H9 (cell line): ENCODE data around the gene SAMD14. TPM values are rescaled to one million over a fixed set of nuclear protein-coding genes. Genes with fewer than 3 reads are reported as not detected.

Experiments used
- DNase-seq: peaks from one replicate; pipeline ENCODE4 v3.0.0-alpha.2; 2017
- H2AFZ ChIP-seq: one replicate; pipeline ENCODE4 v1.6.1; 2013; ENCODE audit warnings: mild to moderate bottlenecking, low read length, control low read depth, moderate library complexity
- H2AK5ac ChIP-seq: 2 replicates; pipeline ENCODE4 v1.6.1; 2013; ENCODE audit warnings: low read length, control low read depth, mixed read lengths; ENCODE audit not compliant: insufficient read length
- H2BK120ac ChIP-seq: one replicate; pipeline ENCODE4 v1.6.1; 2013; ENCODE audit warnings: low read depth, mild to moderate bottlenecking, low read length, control low read depth, inconsistent platforms; ENCODE audit not compliant: poor library complexity, severe bottlenecking
- H2BK12ac ChIP-seq: 2 replicates; pipeline ENCODE4 v1.6.1; 2013; ENCODE audit warnings: low read length, control low read depth, mixed read lengths, low read depth; ENCODE audit not compliant: insufficient read length
- H2BK15ac ChIP-seq: 2 replicates; pipeline ENCODE4 v1.6.1; 2013; ENCODE audit warnings: low read depth, low read length, control low read depth
- H2BK20ac ChIP-seq: one replicate; pipeline ENCODE4 v1.6.1; 2013; ENCODE audit warnings: low read depth, mild to moderate bottlenecking, low read length, control low read depth, inconsistent platforms; ENCODE audit not compliant: poor library complexity, severe bottlenecking
- H2BK5ac ChIP-seq: 2 replicates; pipeline ENCODE4 v1.6.1; 2013; ENCODE audit warnings: low read length, control low read depth, mixed read lengths; ENCODE audit not compliant: insufficient read length
- H3K14ac ChIP-seq: 2 replicates; pipeline ENCODE4 v1.6.1; 2013; ENCODE audit warnings: low read length, control low read depth; ENCODE audit not compliant: insufficient read depth
- H3K18ac ChIP-seq: 2 replicates; pipeline ENCODE4 v1.6.1; 2013; ENCODE audit warnings: low read depth, mild to moderate bottlenecking, mixed read lengths, low read length, control low read depth; ENCODE audit not compliant: insufficient read length
- H3K23ac ChIP-seq: 2 replicates; pipeline ENCODE4 v1.6.1; 2013; ENCODE audit warnings: low read length, control low read depth, mixed read lengths, low read depth; ENCODE audit not compliant: insufficient read length
- H3K23me2 ChIP-seq: 2 replicates; pipeline ENCODE4 v1.6.1; 2013; ENCODE audit warnings: low read depth, mild to moderate bottlenecking, mixed read lengths, low read length, control low read depth; ENCODE audit not compliant: insufficient read length, poor library complexity, severe bottlenecking
- H3K27ac ChIP-seq: 2 replicates; pipeline ENCODE4 v1.5.1; 2013; ENCODE audit warnings: low read length, control low read depth, mixed read lengths, low read depth; ENCODE audit not compliant: insufficient read length
- H3K27me3 ChIP-seq: 2 replicates; pipeline ENCODE4 v1.6.1; 2013; ENCODE audit warnings: low read length, control low read depth, inconsistent platforms; ENCODE audit not compliant: insufficient read depth
- H3K4ac ChIP-seq: 2 replicates; pipeline ENCODE4 v1.6.1; 2013; ENCODE audit warnings: low read depth, mild to moderate bottlenecking, control low read depth, inconsistent platforms, low read length, moderate library complexity
- H3K4me1 ChIP-seq: 2 replicates; pipeline ENCODE4 v1.6.1; 2013; ENCODE audit warnings: low read length, control low read depth, inconsistent platforms; ENCODE audit not compliant: insufficient read depth
- H3K4me2 ChIP-seq: 2 replicates; pipeline ENCODE4 v1.6.1; 2013; ENCODE audit warnings: low read length, control low read depth, mixed read lengths; ENCODE audit not compliant: insufficient read length, insufficient read depth
- H3K56ac ChIP-seq: 2 replicates; pipeline ENCODE4 v1.6.1; 2013; ENCODE audit warnings: low read depth, mild to moderate bottlenecking, mixed read lengths, low read length, control low read depth; ENCODE audit not compliant: insufficient read length
- H3K79me1 ChIP-seq: 2 replicates; pipeline ENCODE4 v1.6.1; 2013; ENCODE audit warnings: low read depth, mild to moderate bottlenecking, moderate library complexity, low read length, control low read depth, inconsistent platforms; ENCODE audit not compliant: insufficient read depth, poor library complexity, severe bottlenecking
- H3K79me2 ChIP-seq: 2 replicates; pipeline ENCODE4 v1.6.1; 2013; ENCODE audit warnings: low read length, control low read depth, inconsistent platforms; ENCODE audit not compliant: insufficient read depth
- H3K9ac ChIP-seq: 2 replicates; pipeline ENCODE4 v1.6.1; 2013; ENCODE audit warnings: low read length, control low read depth, mixed read lengths; ENCODE audit not compliant: insufficient read length; ENCODE audit errors: extremely low read depth
- H3K9me3 ChIP-seq: one replicate; pipeline ENCODE4 v1.6.1; 2013; ENCODE audit warnings: low read depth, low read length, inconsistent platforms; ENCODE audit not compliant: control insufficient read depth
- H3T11ph ChIP-seq: one replicate; pipeline ENCODE4 v1.6.1; 2013; ENCODE audit warnings: mild to moderate bottlenecking, low read length, control low read depth, inconsistent platforms
- H4K20me1 ChIP-seq: one replicate; pipeline ENCODE4 v1.6.1; 2013; ENCODE audit not compliant: control insufficient read depth, insufficient read length, insufficient read depth
- H4K5ac ChIP-seq: 2 replicates; pipeline ENCODE4 v1.6.1; 2013; ENCODE audit warnings: low read depth, mild to moderate bottlenecking, mixed read lengths, low read length, control low read depth; ENCODE audit not compliant: insufficient read length
- H4K8ac ChIP-seq: replicated peaks from 2 replicates; pipeline ENCODE4 v1.6.1; 2013; ENCODE audit warnings: low read length, control low read depth, mixed read lengths, low read depth; ENCODE audit not compliant: insufficient read length
- H4K91ac ChIP-seq: 2 replicates; pipeline ENCODE4 v1.6.1; 2013; ENCODE audit warnings: low read depth, mild to moderate bottlenecking, moderate library complexity, mixed read lengths, low read length, control low read depth; ENCODE audit not compliant: insufficient read length
- H3K27ac Mint-ChIP-seq, 3 experiments: 2 replicates in 2 of 3; 3 replicates in 1 of 3; pipeline ENCODE4 v1.8.0; 2020 to 2021; ENCODE audit warnings: mixed read lengths in 3 of 3, mild to moderate bottlenecking in 1 of 3, moderate library complexity in 1 of 3
- H3K27me3 Mint-ChIP-seq: 2 replicates; pipeline ENCODE4 v1.8.0; 2021; ENCODE audit warnings: low read depth, mild to moderate bottlenecking, moderate library complexity, mixed read lengths
- H3K36me3 Mint-ChIP-seq, 3 experiments: 2 replicates in 2 of 3; 3 replicates in 1 of 3; pipeline ENCODE4 v1.8.0; 2020 to 2021; ENCODE audit warnings: low read depth in 3 of 3, mixed read lengths in 3 of 3; ENCODE audit not compliant: insufficient read depth in 1 of 3
- H3K4me1 Mint-ChIP-seq, 2 experiments: 2 replicates each; pipeline ENCODE4 v1.8.0; 2020; ENCODE audit warnings: mixed read lengths in 2 of 2
- H3K4me3 Mint-ChIP-seq, 2 experiments: 2 replicates in 1 of 2; 3 replicates in 1 of 2; pipeline ENCODE4 v1.8.0; 2020 to 2021; ENCODE audit warnings: mild to moderate bottlenecking in 2 of 2, mixed read lengths in 2 of 2, moderate library complexity in 1 of 2
- H3K9me3 Mint-ChIP-seq, 2 experiments: 2 replicates in 1 of 2; 3 replicates in 1 of 2; pipeline ENCODE4 v1.8.0; 2020; ENCODE audit warnings: mild to moderate bottlenecking in 2 of 2, mixed read lengths in 2 of 2, moderate library complexity in 1 of 2
- CTCF ChIP-seq: fragments of 200-600 bp; sonication (generic); conservative IDR thresholded peaks from 3 replicates; pipeline ENCODE4 v1.8.0; 2021; ENCODE audit warnings: antibody characterized with exemption, mild to moderate bottlenecking
- WGBS: extraction: QIAGEN DNeasy Blood & Tissue Kit; methylation state at CpG from one replicate; pipeline ENCODE4 v1.1.7; 2013; ENCODE audit warnings: missing lambda C conversion rate, low lambda C conversion rate, mixed read lengths; ENCODE audit not compliant: insufficient read length; ENCODE audit errors: extremely low coverage; 5-methylcytosine and 5-hydroxymethylcytosine counted together
- total RNA-seq: library from RNA; stranded (reverse); gene quantifications from 2 replicates; pipeline ENCODE4 v1.2.1, GENCODE V29; 2021

The SAMD14 gene
- total RNA-seq, 1 experiment from 2014 or later: 5.9 TPM

- Histone ChIP-seq H4K5ac (no peak overlapping the region), H2BK15ac (no peak overlapping the region), H3K18ac (no peak overlapping the region), H2BK20ac (no peak overlapping the region), H3K23me2 (no peaks in the 10 kb centered on the region), H4K91ac (no peak overlapping the region), H3K79me1 (no peaks in the 10 kb centered on the region), H3K4me2 (no peak overlapping the region), H2BK12ac (no peak overlapping the region), H3K4me1 (no peaks in the 10 kb centered on the region), H3K4ac (no peak overlapping the region), H3K56ac (no peak overlapping the region), H2AK5ac (no peak overlapping the region), H2BK5ac (no peak overlapping the region), H3K9ac (no peak overlapping the region), H4K20me1 (no peaks in the 10 kb centered on the region), H3T11ph (no peak overlapping the region), H3K27me3 (no peaks in the 10 kb centered on the region), H3K14ac (no peak overlapping the region), H3K23ac (no peak overlapping the region), H3K27ac (no peak overlapping the region), H2BK120ac (no peak overlapping the region), H3K79me2 (no peaks in the 10 kb centered on the region), H4K8ac (no peak overlapping the region), H3K9me3 (no peaks in the 10 kb centered on the region), H2AFZ (no peak overlapping the region)
- TF ChIP-seq CTCF: no peak
- no CpG with 5 or more reads among the region's 4 CpGs for WGBS
- Mint-ChIP-seq H3K4me1 (peaks cover 0 to 13% of the 10 kb centered on the region in 2 experiments; a peak in 3 of 4 replicates), H3K9me3 (no peaks in the 10 kb centered on the region; a peak in 1 of 5 replicates), H3K27me3 (peaks cover 1% of the 10 kb centered on the region; the same call in 1 of the 2 replicates), H3K27ac (no peak overlapping the region), H3K4me3 (no peak overlapping the region), H3K36me3 (peaks cover 1 to 22% (median 5%) of the 10 kb centered on the region in 3 experiments; a peak in 6 of 7 replicates)
- DNase-seq: no peak
These were observed 51.5 kb downstream of the SAMD14 start for GRCh38 chr17:50078430-50078829.
